Measurements from ENCODE around the gene CORIN.
A peak's percentile ranks its signal among the peaks of the same experiment; 100 is the strongest.

CORIN gene

DNA sequence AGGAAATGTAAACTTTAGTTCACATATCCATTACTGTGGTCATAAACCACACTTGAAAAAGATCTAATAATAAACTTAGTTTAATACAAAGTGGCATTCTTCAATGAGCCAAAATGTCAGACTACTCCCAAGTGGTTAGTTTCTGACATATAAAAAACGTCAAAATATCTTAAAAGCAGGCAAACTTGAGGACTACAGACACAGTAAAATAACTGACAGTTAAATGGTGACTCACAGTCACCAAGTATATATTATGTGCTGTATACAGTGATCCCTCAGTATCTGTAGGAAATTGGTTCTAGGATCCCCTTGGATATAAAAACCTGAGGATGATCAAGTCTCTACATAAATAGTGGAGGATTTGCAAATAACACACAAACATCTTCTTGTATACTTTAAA lies 11.6 kb upstream of the CORIN start:
- no peak overlapping the region for H3K4me3 ChIP-seq
- TF ChIP-seq, protein P1, sequence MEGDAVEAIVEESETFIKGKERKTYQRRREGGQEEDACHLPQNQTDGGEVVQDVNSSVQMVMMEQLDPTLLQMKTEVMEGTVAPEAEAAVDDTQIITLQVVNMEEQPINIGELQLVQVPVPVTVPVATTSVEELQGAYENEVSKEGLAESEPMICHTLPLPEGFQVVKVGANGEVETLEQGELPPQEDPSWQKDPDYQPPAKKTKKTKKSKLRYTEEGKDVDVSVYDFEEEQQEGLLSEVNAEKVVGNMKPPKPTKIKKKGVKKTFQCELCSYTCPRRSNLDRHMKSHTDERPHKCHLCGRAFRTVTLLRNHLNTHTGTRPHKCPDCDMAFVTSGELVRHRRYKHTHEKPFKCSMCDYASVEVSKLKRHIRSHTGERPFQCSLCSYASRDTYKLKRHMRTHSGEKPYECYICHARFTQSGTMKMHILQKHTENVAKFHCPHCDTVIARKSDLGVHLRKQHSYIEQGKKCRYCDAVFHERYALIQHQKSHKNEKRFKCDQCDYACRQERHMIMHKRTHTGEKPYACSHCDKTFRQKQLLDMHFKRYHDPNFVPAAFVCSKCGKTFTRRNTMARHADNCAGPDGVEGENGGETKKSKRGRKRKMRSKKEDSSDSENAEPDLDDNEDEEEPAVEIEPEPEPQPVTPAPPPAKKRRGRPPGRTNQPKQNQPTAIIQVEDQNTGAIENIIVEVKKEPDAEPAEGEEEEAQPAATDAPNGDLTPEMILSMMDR (IDR thresholded peaks at IDR 0.05): no peak
- no peak for DNase-seq (ENCODE audit: low spot score)
- H3K27ac ChIP-seq: no peak overlapping the region

DNA sequence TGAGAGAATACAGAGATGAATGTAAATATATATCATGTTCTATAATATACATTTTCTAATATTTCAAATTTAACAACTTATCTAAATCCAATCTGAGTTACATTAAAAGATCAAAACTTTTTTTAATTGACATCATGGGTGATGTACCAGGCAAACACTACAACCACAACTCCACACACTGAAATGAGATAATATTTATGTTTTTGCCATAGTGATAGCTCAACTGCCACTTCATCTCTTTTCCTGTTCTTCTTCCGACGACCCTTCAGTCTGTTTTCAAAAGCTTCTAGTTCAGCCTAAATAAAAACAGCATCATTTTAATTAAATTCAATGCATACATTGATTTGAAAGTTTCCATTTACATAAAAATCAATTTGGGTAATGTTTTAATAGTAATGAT lies 10.2 kb upstream of the CORIN start:
- no peak for DNase-seq (ENCODE audit: low spot score)
- Histone ChIP-seq H3K27ac (no peak overlapping the region), H3K4me3 (no peak overlapping the region)
- TF ChIP-seq, protein P1 (IDR thresholded peaks at IDR 0.05): no peak

DNA sequence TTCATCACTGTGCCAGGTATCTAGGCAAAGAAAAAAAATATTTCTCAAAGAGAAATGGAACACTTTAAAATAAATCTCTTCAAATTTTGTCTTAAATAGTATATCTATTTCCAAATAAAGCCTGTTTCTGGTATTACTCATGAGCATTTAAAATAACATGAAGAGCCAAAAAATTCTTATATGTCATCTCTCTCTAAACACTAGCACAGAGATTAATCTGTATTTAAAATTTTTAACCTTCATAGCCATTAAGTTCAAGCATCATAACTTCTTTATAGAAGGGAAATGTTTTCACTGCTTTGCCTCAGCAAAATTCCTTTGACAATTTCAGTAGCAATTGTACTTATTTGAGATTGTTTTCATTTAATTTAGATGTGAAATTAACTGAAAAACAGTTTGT lies 5.1 kb upstream of the CORIN start:
- DNase-seq (ENCODE audit: low spot score): no peak
- Histone ChIP-seq H3K27ac (no peak overlapping the region), H3K4me3 (no peak overlapping the region)
- TF ChIP-seq, protein P1 (IDR thresholded peaks at IDR 0.05): no peak

DNA sequence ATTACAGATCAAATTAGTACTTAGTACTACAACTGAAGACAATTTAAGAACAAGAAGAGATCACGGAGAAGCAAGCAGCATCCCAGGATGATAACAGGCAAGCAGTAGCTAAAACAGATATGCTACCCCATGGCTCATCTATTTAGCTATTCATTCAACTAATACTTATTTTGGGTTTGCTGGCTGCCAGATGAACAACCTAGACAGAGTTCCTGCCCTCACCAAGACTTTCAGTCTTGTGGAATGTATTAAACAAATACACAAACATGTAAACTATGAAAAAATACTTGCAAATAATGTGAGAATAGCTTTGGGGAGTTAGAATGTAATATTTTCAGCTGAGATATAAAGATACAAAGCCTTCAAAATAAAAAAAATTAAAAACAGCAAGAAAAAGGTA lies 2.4 kb upstream of the CORIN start:
- TF ChIP-seq, protein P1 (IDR thresholded peaks at IDR 0.05): no peak
- no peak overlapping the region for H3K4me3 ChIP-seq
- no peak for DNase-seq (ENCODE audit: low spot score)

DNA sequence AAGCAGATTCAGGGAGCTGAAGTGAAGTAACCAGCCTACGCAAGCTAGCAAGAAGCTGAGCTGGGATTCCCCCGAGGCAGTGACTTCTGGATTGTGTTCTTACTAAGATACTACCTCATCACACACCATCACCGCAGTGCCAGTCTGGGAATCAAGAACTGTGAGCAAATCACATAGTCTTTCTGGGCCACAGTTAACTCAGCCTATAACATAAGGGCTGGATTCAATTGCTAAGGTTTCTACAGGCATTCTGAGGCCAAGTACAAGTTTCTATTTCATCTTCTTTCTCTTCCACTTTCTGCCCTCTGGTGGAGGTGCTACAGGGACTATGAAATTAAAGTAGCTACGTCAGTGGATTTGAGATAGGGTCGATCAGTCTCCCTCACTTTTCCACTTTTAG lies 1.4 kb upstream of the CORIN start:
- TF ChIP-seq, protein P1 (IDR thresholded peaks at IDR 0.05): no peak
- no peak overlapping the region for H3K4me3 ChIP-seq
- no peak for DNase-seq (ENCODE audit: low spot score)
- H3K27ac ChIP-seq: peak overlapping the region in 1 of 2 donors; percentile 5

More for the DNA sequence above, 2.4 kb upstream of the CORIN start:
- H3K27ac ChIP-seq: no peak overlapping the region

DNA sequence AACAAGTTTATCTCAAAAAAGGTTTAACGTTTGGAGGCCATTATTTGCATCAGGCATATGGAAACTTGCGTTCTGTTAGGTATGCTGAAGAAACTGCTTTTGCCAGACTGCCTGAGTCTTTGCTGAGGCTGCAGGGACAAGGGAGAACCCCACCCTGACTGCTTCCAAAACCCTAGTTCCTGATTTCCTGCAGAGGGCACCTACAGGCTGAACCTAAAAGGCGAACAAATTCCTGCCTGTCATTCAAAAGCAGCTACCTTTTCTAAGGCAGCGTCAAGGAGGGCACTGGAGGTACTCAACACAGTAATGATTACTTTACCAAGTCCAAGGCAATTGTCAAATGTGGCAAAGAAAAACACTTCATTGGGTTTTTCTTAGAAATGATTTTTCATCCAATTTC lies 578 bp upstream of the CORIN start:
- TF ChIP-seq, protein P1 (IDR thresholded peaks at IDR 0.05): no peak
- Histone ChIP-seq H3K27ac (no peak overlapping the region), H3K4me3 (no peak overlapping the region)
- DNase-seq (ENCODE audit: low spot score): no peak

DNA sequence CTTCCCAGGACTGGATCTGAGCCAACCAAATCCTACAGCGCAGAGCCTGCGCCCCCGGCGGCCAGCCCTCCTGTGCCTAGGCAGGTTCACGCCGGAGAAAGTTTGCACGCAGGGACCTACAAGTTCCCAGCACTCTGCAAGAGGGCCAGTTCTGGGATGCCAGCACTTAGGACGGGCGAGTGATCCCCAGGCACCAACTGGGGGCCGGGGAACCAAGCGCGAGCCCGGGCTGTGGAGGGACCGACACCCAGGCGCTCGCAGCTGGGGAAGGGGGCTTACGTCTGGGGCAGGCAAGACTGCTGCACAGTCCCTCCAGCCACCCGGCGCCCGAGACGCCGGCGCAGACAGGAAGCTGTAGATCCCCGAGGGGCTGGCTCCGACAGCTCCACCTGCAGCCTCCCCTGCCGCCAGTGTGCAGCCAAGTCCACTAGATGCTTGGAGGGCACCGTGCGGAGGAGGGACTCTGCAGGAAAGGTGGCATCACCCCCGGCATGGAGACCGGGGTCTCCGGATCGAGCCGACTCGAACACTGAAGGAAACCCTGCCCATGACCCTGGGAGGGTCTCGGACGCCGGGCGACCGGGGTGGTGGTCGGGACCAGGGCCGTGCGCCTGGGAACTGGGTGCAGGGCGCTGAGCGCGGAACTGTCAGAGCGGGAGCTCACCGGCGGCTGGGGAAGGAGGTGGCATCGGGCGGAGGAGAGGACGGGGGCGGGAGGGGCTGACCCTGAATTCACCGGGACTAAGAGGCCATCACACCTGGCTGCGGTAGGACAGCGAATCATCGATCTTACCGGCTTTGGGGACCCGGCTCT lies 566 bp downstream of the CORIN start:
- TF ChIP-seq, protein P1 (IDR thresholded peaks at IDR 0.05): peak; percentile 6
- peak overlapping the region; percentile 4 to 6 for H3K27ac ChIP-seq
- DNase-seq (ENCODE audit: low spot score): no peak
- peak overlapping the region; percentile 68 for H3K4me3 ChIP-seq
